ENCODE measurements around the gene TGFBR3. TPM values are rescaled to one million over a fixed set of nuclear protein-coding genes. Genes with fewer than 3 reads are reported as not detected.

Gene TGFBR3
- total and polyA plus RNA-seq, 2 of the 8 experiments (the other 6 are each of a cell fraction or from before 2014, with no cell fraction given): 2.0 to 6.1 TPM

- Histone ChIP-seq H3K36me3 (ENCODE audit: control insufficient read depth in 2 of 4, insufficient read depth in 4 of 4, low read length in 3 of 4) (no peaks in the 10 kb centered on the region), H2BK120ac (replicated peaks; ENCODE audit: low read depth, low read length) (no peak overlapping the region), H4K91ac (replicated peaks; ENCODE audit: insufficient read length, low read length) (no peak overlapping the region), H3K9me3 (ENCODE audit: insufficient read depth in 2 of 2, low read depth in 1 of 2, low read length in 1 of 2) (no peaks in the 10 kb centered on the region), H4K20me1 (replicated peaks in 1 of 2; ENCODE audit: control insufficient read depth in 1 of 2, insufficient read depth in 2 of 2, low read length in 2 of 2) (no peaks in the 10 kb centered on the region), H3K79me1 (ENCODE audit: low read depth, low read length) (no peaks in the 10 kb centered on the region), H4K8ac (ENCODE audit: extremely low read depth, insufficient read depth, low read length) (no peak overlapping the region), H2AK5ac (ENCODE audit: low read depth, low read length) (no peak overlapping the region), H2BK20ac (ENCODE audit: low read length) (no peak overlapping the region), H2BK15ac (ENCODE audit: low read length) (no peak overlapping the region), H3K23ac (ENCODE audit: insufficient read length) (no peak overlapping the region), H2BK5ac (ENCODE audit: low read depth, low read length) (no peak overlapping the region), H3K56ac (replicated peaks; ENCODE audit: insufficient read length, low read depth, low read length) (no peak overlapping the region), H3K27ac (ENCODE audit: low read depth, low read length) (no peak overlapping the region), H3K27me3 (replicated peaks in 1 of 4; ENCODE audit: control insufficient read depth in 3 of 4, extremely low read depth in 1 of 4, insufficient read depth in 3 of 4, low read length in 3 of 4) (no peaks in the 10 kb centered on the region), H3K18ac (ENCODE audit: extremely low read depth, low read length) (no peak overlapping the region), H3K9ac (replicated peaks in 1 of 4; ENCODE audit: extremely low read depth in 1 of 4, low read depth in 3 of 4, low read length in 3 of 4) (no peak overlapping the region), H4K5ac (ENCODE audit: insufficient read length, low read depth, low read length) (no peak overlapping the region), H3K79me2 (ENCODE audit: control insufficient read depth in 1 of 2, insufficient read depth in 2 of 2, low read length in 2 of 2) (no peaks in the 10 kb centered on the region), H3K4me1 (replicated peaks in 1 of 4; ENCODE audit: control insufficient read depth in 3 of 4, insufficient read depth in 4 of 4, low read length in 3 of 4) (peaks cover 0 to 5% (median 2%) of the 10 kb centered on the region in 4 experiments; a peak in 2 of 7 replicates), H2BK12ac (ENCODE audit: low read depth, low read length) (no peak overlapping the region), H3K4ac (replicated peaks; ENCODE audit: insufficient read length, low read depth, low read length) (no peak overlapping the region), H3K4me3 (ENCODE audit: extremely low read depth in 1 of 4, insufficient read depth in 2 of 4, low read depth in 3 of 4, low read length in 4 of 4) (no peak overlapping the region), H3K23me2 (ENCODE audit: low read depth, low read length) (no peaks in the 10 kb centered on the region; the same call in 1 of the 2 replicates), H3K4me2 (ENCODE audit: insufficient read depth in 1 of 2, low read depth in 2 of 2, low read length in 2 of 2) (no peak overlapping the region), H3K14ac (ENCODE audit: insufficient read length) (no peak overlapping the region), H2AFZ (ENCODE audit: low read length) (no peak overlapping the region)
- ChIA-PET CTCF (ENCODE audit: partially characterized antibody) (interaction anchor here (1.1 kb wide), 1 partner anchor 159 kb away, joined by 3 read pairs; no protein-coding TSS in a partner anchor), POLR2A (ENCODE audit: partially characterized antibody) (no interaction called here)
- WGBS, 2 experiments (ENCODE audit: extremely low coverage in 1 of 2, insufficient coverage in 1 of 2, insufficient read length in 1 of 2, insufficient replicate concordance in 2 of 2, low coverage in 1 of 2, low lambda C conversion rate in 2 of 2, missing lambda C conversion rate in 1 of 2): 89% methylated on average over 4 of the region's 4 CpGs; no CpG with 5 or more reads in 1 of the 2 experiments
- DNase-seq (ENCODE audit: low read depth in 1 of 2, low spot score in 2 of 2) (no peak), FAIRE-seq (no peak)
Observed at GRCh38 chr1:91731815-91732214, 154.1 kb downstream of the TGFBR3 start.

Measured in H1 (cell line).